Kasumi-1 (cell line): ENCODE data around the gene SLC2A2.

ENCODE experiments used
- DNase-seq, 2 experiments: peaks; one replicate each; lab custom pipeline; 2025; lab: John Stamatoyannopoulos, UW

The SLC2A2 gene

GRCh38 chr3:171028779-171029232 lies 2.3 kb upstream of the SLC2A2 start:
- DNase-seq = no peak

- no peak for DNase-seq
These were observed 1.7 kb upstream of the SLC2A2 start for GRCh38 chr3:171028025-171028778.

GRCh38 chr3:171023566-171023965 lies 3.0 kb downstream of the SLC2A2 start:
- no peak for DNase-seq

- no peak for DNase-seq
These were observed 5.1 kb downstream of the SLC2A2 start for GRCh38 chr3:171021377-171021776.

GRCh38 chr3:171018156-171018935 lies 8.2 kb downstream of the SLC2A2 start:
- peak; percentile 19 to 32 for DNase-seq

- DNase-seq = no peak
These were observed 12.4 kb downstream of the SLC2A2 start for GRCh38 chr3:171013822-171014748.

- DNase-seq = no peak
These were observed 14.6 kb downstream of the SLC2A2 start for GRCh38 chr3:171011873-171012336.

- no peak for DNase-seq
These were observed 15.2 kb downstream of the SLC2A2 start for GRCh38 chr3:171011109-171011872.

GRCh38 chr3:171007316-171007715 lies 19.2 kb downstream of the SLC2A2 start:
- no peak for DNase-seq

GRCh38 chr3:171005648-171006047 lies 20.9 kb downstream of the SLC2A2 start:
- DNase-seq = no peak

GRCh38 chr3:171001957-171002694 lies 24.4 kb downstream of the SLC2A2 start:
- peak; percentile 37 to 41 for DNase-seq

GRCh38 chr3:171001250-171001893 lies 25.1 kb downstream of the SLC2A2 start:
- no peak for DNase-seq

GRCh38 chr3:171000281-171000680 lies 26.2 kb downstream of the SLC2A2 start:
- DNase-seq = no peak

GRCh38 chr3:170999737-171000242 lies 26.7 kb downstream of the SLC2A2 start:
- DNase-seq = no peak

- DNase-seq = no peak
These were observed 28.3 kb downstream of the SLC2A2 start for GRCh38 chr3:170997961-170998913.

- no peak for DNase-seq
These were observed 33.7 kb downstream of the SLC2A2 start for GRCh38 chr3:170992854-170993253.

GRCh38 chr3:170991664-170992063 lies 34.9 kb downstream of the SLC2A2 start:
- DNase-seq = no peak

- DNase-seq = no peak
These were observed 37.3 kb downstream of the SLC2A2 start for GRCh38 chr3:170989100-170989648.
